Thoracic aorta (tissue), 2 donors: ENCODE measurements around the gene MED26. TPM values are rescaled to one million over a fixed set of nuclear protein-coding genes. Genes with fewer than 3 reads are reported as not detected.

Source experiments
- ATAC-seq: fragments of 150-250 bp; one replicate; pipeline ENCODE4 v1.8.0; 2017; ENCODE audit warnings: low read depth; ENCODE audit not compliant: insufficient number of reproducible peaks, low FRiP score
- DNase-seq: peaks from one replicate; pipeline ENCODE4 v3.0.0-alpha.2; 2020; ENCODE audit warnings: low spot score
- H3K27ac ChIP-seq, 2 donors: fragments of 200-600 bp; sonication (generic); 1 replicate in 1 of 2; 2 replicates in 1 of 2; pipeline ENCODE4 v1.5.1; 2016; ENCODE audit warnings: mild to moderate bottlenecking in 2 of 2, moderate library complexity in 2 of 2
- H3K27me3 ChIP-seq: fragments of 200-600 bp; sonication (generic); replicated peaks from 2 replicates; pipeline ENCODE4 v1.6.0; 2016; ENCODE audit warnings: mild to moderate bottlenecking; ENCODE audit not compliant: insufficient read depth
- H3K36me3 ChIP-seq: fragments of 200-600 bp; sonication (generic); one replicate; pipeline ENCODE4 v1.5.1; 2016
- H3K4me1 ChIP-seq, 2 donors: fragments of 200-600 bp; sonication (generic); 1 replicate in 1 of 2; 2 replicates in 1 of 2; pipeline versions ENCODE4 v1.5.1 to v1.6.0; 2016; ENCODE audit warnings: low read depth in 2 of 2, mild to moderate bottlenecking in 1 of 2; ENCODE audit not compliant: control insufficient read depth in 1 of 2
- H3K4me3 ChIP-seq: fragments of 200-600 bp; sonication (generic); 2 replicates; pipeline ENCODE4 v1.5.1; 2016; ENCODE audit warnings: mild to moderate bottlenecking
- H3K9me3 ChIP-seq: fragments of 200-600 bp; sonication (generic); 2 replicates; pipeline ENCODE4 v1.5.1; 2016
- total RNA-seq, 2 donors: library from RNA; depleted of rRNA; stranded (reverse); fragments of >200 nt; gene quantifications; one replicate each; pipeline versions ENCODE4 v1.1.0 to v1.2.3, GENCODE V29; 2016
- TF ChIP-seq, protein P1 (sequence below): fragments of 200-600 bp; sonication (generic); IDR thresholded peaks from one replicate; pipeline ENCODE4 v1.5.1; 2019; ENCODE audit warnings: antibody characterized with exemption

The MED26 gene
- total RNA-seq, 2 donors from 2014 or later = 9.6 to 14.2 TPM

DNA sequence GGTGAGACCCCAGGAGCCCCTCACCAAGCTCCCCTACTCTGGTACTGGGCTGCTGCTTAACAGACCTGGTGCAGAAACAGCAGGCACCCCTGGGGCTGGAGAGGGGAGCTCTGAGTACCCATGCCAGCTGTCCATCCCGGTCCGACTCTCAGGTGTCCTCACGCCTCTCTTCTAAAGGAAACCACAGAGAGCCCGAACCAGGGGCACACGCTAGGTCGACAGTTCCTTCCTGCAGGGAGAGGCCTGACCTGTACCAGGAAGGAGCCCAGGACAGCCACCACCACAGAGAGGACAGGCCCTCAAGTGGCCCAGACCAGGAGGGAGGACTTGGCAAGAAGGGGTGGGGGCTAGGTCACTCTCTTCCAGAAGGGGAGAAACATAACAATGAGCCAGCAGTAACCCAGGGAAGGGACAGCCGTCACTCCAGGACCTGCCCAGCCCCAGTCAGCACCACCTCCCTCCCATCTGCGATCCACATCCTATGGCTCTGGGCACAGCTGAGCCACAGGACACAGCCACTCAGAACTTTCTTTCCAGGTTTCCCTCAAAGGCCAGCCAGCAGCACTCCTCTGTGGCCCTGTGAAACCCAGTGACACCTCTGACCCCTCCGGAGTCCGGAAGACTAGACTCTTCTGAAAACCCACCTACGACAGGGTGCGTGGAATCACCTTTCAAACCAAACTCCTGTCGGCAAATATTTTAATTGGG, 42.8 kb downstream of the MED26 start:
- no peak for DNase-seq
- no peaks in the 10 kb centered on the region for H3K9me3 ChIP-seq
- no peaks in the 10 kb centered on the region for H3K36me3 ChIP-seq
- H3K4me3 ChIP-seq = no peak overlapping the region
- TF ChIP-seq, protein P1, sequence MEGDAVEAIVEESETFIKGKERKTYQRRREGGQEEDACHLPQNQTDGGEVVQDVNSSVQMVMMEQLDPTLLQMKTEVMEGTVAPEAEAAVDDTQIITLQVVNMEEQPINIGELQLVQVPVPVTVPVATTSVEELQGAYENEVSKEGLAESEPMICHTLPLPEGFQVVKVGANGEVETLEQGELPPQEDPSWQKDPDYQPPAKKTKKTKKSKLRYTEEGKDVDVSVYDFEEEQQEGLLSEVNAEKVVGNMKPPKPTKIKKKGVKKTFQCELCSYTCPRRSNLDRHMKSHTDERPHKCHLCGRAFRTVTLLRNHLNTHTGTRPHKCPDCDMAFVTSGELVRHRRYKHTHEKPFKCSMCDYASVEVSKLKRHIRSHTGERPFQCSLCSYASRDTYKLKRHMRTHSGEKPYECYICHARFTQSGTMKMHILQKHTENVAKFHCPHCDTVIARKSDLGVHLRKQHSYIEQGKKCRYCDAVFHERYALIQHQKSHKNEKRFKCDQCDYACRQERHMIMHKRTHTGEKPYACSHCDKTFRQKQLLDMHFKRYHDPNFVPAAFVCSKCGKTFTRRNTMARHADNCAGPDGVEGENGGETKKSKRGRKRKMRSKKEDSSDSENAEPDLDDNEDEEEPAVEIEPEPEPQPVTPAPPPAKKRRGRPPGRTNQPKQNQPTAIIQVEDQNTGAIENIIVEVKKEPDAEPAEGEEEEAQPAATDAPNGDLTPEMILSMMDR = no peak
- H3K27me3 ChIP-seq = no peaks in the 10 kb centered on the region
- no peak for ATAC-seq
- H3K4me1 ChIP-seq = peaks cover 33 to 74% of the 10 kb centered on the region in 2 donors
- peak overlapping the region in 1 of 2 donors; percentile 38 for H3K27ac ChIP-seq

DNA sequence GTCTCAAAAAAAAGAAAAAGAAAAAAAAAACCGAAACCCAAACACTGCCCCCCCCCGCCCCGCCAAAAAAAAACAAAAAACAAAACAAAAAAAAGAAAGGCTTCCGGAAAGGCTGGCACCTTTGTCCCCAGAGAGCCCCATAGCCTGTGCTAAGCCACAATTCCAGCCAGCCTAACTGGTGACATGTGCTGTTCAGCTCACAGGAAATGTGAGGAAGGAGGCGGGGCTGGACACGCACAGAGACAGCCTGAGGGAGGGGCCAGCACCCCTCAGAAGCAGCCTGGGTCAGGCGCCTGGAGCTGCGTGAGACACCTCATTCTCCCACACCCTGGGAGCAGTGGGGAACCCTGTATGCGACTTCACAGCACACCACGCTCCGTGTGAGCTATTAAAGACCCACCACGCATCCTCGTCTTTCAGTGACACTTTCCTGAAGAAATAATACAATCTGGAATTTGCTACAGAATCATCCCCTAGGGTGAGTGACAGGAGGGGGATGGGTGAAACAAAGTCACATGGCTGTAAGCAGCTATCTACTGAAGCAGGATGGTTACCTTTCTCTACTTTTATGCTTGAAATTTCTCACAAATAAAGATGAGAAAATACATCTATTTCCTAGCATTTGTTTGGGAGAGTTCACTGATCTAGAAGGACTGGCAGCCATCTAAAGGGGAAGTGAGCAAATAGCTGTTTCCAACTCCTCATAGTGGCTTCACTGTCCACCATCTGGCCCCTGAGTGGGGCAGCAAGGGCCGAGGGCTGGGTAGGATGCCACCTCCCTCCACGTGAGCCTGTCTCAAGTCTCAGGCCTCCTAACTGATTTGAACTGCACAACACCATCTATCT, 43.5 kb downstream of the MED26 start:
- peak; percentile 78 for ATAC-seq
- H3K4me3 ChIP-seq = peak overlapping the region; percentile 27
- peak overlapping the region in 1 of 2 donors; percentile 38 for H3K27ac ChIP-seq
- H3K9me3 ChIP-seq = no peaks in the 10 kb centered on the region
- peaks cover 33 to 74% of the 10 kb centered on the region in 2 donors for H3K4me1 ChIP-seq
- TF ChIP-seq, protein P1 = no peak
- peak; percentile 75 for DNase-seq
- H3K27me3 ChIP-seq = no peaks in the 10 kb centered on the region
- no peaks in the 10 kb centered on the region for H3K36me3 ChIP-seq

DNA sequence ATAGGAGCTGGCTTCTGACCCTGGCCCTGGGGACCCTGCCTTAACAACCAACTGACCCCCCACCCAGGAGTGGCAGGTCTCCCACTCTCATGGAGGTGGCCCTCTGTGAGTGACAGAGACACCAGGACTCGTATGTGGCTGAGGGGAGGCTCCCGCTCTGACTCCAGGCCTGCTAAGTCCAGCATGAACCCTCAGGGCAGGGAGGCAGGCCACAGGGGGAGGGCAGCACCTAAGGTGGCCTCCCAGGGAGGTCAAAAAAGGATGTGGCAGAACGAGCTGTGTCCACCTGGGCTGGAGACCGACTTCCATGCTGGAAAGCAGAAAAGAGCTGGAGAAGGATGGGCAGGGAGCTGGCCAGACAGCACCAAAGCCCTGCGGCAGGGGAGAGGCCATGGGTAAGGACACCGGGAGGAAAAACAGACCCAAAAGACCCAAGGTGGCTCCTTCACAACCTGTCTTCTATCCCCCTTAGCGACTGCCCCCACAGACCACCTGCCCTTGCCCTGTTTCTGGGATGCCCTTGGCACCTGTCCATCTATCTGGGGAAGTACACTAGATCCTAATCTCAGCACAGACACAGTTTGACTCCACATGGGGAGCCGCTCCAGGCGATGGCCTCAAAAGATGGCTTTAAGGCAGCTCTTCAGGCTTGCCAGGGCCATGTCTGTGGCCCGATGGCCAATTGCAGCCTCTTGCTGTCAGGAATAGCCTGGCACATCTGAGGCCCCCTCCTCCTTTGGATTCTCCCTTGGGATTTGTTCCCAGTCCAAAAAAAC, 45.3 kb downstream of the MED26 start:
- no peaks in the 10 kb centered on the region for H3K9me3 ChIP-seq
- peaks cover 18 to 58% of the 10 kb centered on the region in 2 donors for H3K4me1 ChIP-seq
- no peak for DNase-seq
- TF ChIP-seq, protein P1 = no peak
- H3K27ac ChIP-seq = no peak overlapping the region
- no peak for ATAC-seq
- H3K36me3 ChIP-seq = peaks cover 9% of the 10 kb centered on the region
- no peak overlapping the region for H3K4me3 ChIP-seq
- no peaks in the 10 kb centered on the region for H3K27me3 ChIP-seq

DNA sequence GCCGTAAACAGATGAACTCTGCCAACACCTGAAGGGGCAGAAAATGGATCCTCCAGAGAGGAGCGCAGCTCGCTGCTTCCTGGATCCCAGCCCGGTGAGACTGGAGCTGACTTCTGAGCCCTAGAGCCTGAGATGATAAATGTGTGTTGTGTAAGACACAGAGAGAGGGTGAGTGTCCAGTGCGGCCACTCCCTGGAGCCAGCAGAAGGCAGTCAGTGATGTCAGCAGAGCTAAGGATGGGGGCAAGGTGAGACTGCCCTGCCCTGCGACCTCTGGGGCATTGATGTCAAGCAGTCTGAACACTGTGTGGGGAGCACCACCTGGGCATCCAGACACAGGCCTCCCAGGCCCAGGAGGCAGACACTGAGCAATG, 46.0 kb downstream of the MED26 start:
- H3K9me3 ChIP-seq = no peaks in the 10 kb centered on the region
- TF ChIP-seq, protein P1 = no peak
- H3K4me1 ChIP-seq = peaks cover 11 to 51% of the 10 kb centered on the region in 2 donors
- DNase-seq (no peak), ATAC-seq (no peak)
- H3K36me3 ChIP-seq = peaks cover 13% of the 10 kb centered on the region
- H3K4me3 ChIP-seq = no peak overlapping the region
- H3K27ac ChIP-seq = no peak overlapping the region
- H3K27me3 ChIP-seq = no peaks in the 10 kb centered on the region
